GM21423 (cell line): ENCODE results near the gene TMCC1.
"Not testable (repeated sequence)": the region's sequence is repeated elsewhere in the genome, so short reads cannot be mapped to it uniquely, and the experiment has no call there.

Source experiments
- ATAC-seq: cut with Tn5 transposase; IDR thresholded peaks from one replicate; pipeline ENCODE4 v1.9.1; 2021; ENCODE audit warnings: mild to moderate bottlenecking, moderate library complexity; ENCODE audit not compliant: unreplicated experiment

TMCC1 gene

DNA sequence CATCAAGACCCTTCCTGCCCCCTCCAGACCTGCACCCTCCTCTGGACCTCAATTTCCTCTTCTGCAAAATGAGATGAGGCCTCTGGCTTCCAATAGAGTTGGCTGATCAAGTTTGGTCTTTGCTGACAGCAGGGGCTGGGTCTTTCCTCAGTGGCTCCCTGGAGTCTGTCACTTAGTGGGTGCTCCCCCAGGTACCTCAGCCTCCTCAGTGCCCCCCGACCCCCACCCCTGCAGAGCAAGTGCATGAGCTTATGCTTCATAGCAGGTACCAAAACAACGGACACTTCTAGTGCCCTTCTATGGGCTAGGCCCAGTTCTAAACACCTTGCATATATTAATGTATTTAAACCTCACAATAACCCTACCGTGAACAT, 280.2 kb downstream of the TMCC1 start:
- ATAC-seq: no peak

GRCh38 chr3:129612534-129613366, 280.8 kb downstream of the TMCC1 start:
- no peak for ATAC-seq

DNA sequence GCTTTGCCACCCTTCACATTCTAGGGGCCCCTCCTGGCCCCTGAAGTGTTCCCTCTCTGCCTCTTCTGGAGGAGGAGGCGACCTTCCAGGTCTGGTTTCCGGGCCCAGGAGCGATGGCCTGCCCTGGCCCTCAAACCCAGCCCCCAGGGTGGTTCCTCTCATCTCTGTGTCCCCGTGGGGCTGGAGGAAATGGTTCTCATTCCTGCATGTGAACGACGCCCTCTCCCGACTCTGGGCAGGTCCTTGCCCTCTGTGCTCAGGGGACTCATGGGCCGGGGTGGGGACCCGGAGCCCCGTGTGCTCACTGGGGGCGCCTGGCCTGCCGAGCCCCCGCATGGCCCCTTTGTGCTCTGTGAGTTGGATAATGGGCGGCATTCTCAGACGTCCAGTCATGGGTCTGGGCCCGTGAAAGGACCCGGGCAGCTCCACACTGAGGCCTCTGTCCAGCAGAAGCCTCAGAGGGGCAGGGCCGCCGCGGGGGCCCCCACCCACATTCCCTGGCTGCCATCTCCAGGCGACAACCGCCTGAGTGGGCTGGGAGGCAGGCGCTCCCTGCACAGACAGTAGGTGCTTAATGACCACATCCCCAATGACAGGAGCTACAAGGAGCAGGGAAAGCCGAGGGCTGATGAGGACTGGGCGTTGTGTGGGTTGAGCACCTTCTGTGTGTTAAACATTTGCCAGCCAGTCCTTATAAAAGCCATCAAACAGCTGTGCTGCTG, 281.5 kb downstream of the TMCC1 start:
- ATAC-seq: no peak

GRCh38 chr3:129611446-129611800, 282.1 kb downstream of the TMCC1 start:
- no peak for ATAC-seq

DNA sequence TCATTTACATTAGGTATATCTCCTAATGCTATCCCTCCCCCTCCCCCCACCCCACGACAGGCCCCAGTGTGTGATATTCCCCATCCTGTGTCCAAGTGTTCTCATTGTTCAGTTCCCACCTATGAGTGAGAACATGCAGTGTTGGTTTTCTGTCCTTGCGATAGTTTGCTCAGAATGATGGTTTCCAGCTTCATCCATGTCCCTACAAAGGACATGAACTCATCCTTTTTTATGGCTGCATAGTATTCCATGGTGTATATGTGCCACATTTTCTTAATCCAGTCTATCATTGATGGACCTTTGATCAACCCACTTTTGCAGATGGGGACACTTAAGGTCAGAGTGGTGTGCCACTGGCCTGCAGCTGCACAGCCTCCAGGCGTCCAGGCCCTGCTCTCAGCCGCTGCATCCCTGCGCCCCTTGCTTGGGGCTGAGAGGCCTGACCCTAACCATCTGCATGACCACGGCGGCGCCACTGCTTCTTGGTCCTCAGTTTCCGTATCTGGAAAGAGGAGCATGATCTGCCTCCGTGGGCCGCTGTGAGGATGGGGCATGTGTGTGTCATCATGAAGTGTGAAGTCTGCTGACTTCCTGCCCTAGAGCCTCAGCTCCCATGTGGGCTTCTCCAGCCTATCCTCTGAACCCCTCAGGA, 282.6 kb downstream of the TMCC1 start:
- not testable (repeated sequence) for ATAC-seq

GRCh38 chr3:129610276-129610675, 283.2 kb downstream of the TMCC1 start:
- no peak for ATAC-seq

DNA sequence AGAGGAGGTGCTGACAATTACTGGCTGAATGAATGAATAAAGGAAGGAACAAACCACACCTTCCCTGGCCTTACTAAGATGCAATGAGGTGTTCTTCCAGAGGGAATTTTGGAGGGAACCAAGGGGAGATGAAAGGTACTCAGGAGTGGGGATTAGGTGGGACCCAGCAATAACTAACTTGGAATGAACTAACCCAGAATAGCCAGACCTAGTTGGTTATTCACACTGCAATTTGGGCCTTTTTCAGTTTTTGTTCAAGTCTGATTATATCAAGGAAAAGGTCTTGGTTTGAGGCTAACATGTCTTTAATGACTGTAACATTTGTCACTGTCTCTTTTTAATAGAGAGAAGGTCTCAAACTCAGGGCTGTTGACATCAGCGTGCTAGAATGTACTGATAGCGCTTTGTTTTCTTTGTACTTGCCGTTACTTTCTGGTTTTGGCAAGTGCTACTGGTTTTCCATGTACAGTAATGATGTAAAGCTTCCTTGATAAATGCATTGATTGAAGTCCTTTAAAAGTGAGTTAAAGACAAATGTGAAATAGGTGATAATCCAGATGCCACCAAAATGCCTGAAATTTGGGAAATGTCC, 283.8 kb downstream of the TMCC1 start:
- no peak for ATAC-seq

DNA sequence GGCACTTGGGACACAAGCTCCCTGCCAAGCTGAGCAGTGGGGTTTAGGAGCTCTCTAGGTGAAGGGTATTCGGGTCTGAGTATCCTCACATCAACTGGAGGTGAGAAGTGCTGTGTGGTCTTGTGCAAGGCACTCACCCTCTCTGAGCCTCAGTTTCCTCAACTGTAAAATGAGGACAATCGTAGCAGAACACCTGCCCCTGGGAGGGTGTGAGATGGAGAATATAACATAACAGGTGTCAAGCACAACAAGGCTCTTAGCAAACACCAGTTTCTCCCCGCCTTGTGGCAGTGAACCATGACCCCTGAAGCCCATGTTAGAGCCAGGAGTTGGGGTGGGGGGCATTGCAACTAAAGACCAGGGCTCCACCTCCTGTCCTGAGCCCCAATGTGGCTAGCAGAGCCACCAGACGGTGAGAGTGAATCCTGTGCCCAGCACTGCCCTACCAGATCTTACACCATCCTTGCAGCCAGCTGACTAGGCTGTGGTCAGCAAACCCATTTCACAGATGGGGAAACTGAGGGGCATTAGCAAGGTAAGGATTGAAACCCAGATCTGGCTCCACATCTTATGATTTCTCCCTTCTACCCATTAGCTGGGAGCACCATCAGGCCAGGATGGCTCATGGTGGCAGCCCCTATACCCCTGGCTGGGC, 284.4 kb downstream of the TMCC1 start:
- no peak for ATAC-seq

GRCh38 chr3:129608087-129608935, 285.2 kb downstream of the TMCC1 start:
- ATAC-seq: no peak

DNA sequence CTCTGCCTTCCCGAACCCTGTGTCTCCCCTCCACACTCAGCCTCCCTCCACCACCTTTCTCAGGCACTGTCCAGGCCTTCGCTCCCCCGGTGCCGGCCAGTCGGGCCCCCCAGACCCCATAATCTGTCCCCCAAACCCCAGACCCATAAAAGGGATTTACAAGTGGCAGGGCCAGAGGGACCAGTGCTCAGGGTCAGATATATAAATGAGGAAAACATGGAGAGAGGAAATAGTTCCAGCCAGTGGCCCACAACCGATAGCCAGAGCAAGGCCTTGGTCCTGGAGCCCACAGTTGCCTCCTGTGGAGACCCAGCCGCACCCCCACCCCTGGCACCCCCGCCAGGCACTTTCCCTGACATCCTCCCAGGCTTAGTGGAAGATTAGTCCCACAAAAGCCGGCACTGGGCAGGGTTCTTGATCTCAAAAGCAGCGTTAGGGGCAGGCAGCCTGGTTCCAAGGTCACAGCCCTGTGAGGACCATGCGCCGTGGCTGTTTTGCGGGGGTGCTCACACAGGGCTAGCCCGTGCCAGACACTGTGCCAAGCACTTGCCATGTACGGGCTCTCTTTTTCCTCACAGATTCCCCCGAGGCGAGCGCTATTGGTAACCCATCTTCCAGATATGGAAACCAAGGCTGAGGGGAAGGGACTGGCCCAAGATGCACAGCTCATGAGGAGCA, 286.0 kb downstream of the TMCC1 start:
- ATAC-seq: no peak

DNA sequence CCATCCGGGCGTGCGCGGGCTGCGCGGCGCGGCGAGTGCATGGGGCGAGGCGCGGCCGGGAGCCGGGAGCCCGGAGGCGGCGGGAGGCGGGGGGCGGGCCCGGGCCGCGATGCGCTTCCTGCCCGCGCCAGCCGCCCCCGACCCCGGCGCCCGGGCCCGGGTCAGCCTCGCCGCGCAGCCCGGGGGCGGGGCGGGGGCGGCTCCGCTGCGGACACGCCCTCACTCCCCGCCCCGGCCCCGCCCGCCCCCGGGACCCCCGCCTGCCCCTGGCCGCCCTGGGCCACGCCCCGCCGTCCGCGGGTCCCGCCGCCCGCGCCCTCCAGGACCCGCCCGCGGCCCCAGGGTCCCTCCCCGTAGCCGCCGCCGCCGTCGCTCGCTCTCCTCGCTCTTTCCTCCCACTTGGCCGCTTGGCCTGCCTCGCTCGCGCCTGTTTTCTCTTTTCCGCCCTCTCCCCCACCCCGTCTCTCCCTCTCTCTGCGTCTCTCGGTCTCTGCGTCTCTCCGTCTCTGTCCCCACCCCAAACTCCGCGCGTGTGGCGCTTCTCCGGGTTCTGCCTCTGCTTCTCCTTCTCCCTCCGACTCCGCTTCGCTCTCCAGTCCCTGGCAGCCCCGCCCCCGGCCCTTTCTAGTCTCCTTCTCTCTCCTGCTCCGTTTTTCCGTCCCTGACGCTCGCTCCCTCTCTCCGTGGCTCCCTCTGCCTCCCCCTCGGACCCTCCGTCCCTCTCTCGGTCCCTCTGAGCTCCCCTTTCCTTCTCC, 286.7 kb downstream of the TMCC1 start, which contains the start of gene PLXND1:
Gene PLXND1 (minus strand): TSS at position 41 of the 755 bp plus-strand sequence. CDS start 37 bp downstream, at position 4.
- ATAC-seq: no peak

GRCh38 chr3:129605922-129606635, 287.4 kb downstream of the TMCC1 start:
- no peak for ATAC-seq

- no peak for ATAC-seq
Observed at GRCh38 chr3:129605203-129605921, 288.1 kb downstream of the TMCC1 start.

DNA sequence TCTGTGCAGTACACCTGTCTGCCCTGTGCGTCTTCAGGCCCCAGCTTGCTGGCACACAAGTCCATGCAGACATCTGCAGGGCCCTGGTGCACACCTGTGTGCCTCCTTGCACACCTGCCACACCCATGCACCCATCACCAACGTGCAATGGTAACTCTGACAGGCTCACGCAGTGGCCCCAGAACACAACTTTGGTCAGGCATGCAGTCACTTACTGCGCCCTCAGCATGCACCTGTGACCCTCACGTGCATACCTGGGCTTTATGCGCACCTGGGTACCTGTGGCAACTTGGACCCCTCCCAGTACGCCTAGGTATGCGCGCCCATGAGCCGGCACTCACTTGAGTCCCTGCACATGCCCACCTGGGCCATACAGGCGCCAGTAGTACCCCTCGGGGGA, 288.7 kb downstream of the TMCC1 start:
- ATAC-seq: no peak

DNA sequence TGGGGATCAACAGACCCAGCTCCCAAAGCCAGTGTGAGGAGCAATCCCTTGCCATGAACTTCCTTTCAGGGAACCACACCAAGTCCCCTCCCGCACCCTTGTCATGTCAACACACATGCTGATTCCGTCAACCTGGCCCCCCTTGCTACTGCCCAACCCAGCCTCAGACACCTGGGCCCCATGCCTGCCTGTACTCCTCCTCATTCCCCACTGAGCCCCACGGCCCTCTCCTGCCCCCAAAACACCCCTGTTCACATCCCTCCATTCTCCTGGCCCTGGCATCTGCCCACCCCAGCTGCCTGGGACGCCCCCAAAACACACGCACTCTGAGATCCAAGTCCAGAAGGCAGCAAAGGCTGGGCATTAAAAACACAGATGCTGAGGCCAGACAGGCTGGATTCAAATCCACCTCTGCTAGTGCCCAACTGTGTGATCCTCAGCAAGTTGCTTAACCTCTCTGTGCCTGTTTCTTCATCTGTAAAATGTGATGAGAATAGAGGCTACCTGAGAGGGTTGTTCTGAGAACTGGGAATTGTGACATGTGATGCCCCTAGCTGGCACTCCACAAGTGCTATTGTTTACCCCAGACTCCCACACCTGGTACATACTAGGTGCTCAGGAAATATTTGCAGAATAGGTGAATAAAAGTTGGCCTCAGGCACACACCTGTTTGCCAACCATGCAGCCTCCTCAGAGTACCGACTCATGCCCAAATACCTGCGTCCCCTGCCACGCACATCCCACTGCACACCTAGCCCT, 289.3 kb downstream of the TMCC1 start:
- ATAC-seq: no peak

- ATAC-seq: no peak
Observed at GRCh38 chr3:129603561-129603942, 290.0 kb downstream of the TMCC1 start.
